ENCODE results near the gene RSPH6A.

Gene RSPH6A

DNA sequence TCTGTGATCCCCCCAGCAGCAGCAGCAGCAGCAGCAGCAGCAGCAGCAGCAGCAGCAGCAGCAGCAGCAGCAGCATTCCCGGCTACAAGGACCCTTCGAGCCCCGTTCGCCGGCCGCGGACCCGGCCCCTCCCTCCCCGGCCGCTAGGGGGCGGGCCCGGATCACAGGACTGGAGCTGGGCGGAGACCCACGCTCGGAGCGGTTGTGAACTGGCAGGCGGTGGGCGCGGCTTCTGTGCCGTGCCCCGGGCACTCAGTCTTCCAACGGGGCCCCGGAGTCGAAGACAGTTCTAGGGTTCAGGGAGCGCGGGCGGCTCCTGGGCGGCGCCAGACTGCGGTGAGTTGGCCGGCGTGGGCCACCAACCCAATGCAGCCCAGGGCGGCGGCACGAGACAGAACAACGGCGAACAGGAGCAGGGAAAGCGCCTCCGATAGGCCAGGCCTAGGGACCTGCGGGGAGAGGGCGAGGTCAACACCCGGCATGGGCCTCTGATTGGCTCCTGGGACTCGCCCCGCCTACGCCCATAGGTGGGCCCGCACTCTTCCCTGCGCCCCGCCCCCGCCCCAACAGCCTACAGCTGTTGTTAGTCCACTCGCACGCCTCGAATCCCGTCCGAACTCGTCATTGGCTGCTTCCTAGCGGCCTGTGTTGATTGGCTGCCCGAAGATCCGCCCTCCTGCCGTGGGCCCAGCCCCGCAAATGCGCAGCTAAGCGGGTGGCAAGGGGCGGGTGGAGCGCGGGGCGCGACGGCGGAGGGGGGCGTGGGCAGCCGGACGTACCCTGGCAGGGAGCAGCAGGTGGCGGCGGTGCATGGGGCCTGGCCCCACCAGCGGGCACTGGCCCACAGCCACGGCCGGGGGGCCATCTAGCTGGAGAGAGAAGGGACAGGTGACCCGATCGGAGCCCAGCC is 44.7 kb downstream of the RSPH6A start:
- Histone ChIP-seq H3K23ac (ENCODE audit: low read length in 2 of 2) (no peak overlapping the region), H3K9me3 (ENCODE audit: control insufficient read depth, low read length) (no peaks in the 10 kb centered on the region), H3K4me2 (ENCODE audit: low read length, poor library complexity, severe bottlenecking) (peak overlapping the region; percentile 98), H2AK5ac (ENCODE audit: low read length, severe bottlenecking) (no peak overlapping the region), H3K4ac (ENCODE audit: low read depth in 1 of 2, low read length in 2 of 2) (peak overlapping the region; percentile 94 to 96), H3K27me3 (ENCODE audit: control insufficient read depth in 1 of 2, insufficient read depth in 1 of 2, low read length in 2 of 2) (no peaks in the 10 kb centered on the region), H2BK15ac (ENCODE audit: low read depth, poor library complexity, severe bottlenecking) (peak overlapping the region; percentile 55), H4K91ac (ENCODE audit: low read length) (peak overlapping the region; percentile 95), H3K4me3 (ENCODE audit: insufficient read depth in 1 of 2, low read depth in 1 of 2, low read length in 2 of 2) (peak overlapping the region; percentile 63 to 78), H3K27ac (ENCODE audit: low read length, poor library complexity, severe bottlenecking) (peak overlapping the region; percentile 95), H2BK12ac (ENCODE audit: low read length in 2 of 2) (peak overlapping the region; percentile 52 to 91), H3K14ac (ENCODE audit: low read length in 2 of 2) (peak overlapping the region in 1 of 2 experiments; percentile 82), H2BK120ac (ENCODE audit: low read depth, low read length) (no peak overlapping the region), H3K9ac (ENCODE audit: low read length) (peak overlapping the region; percentile 91), H3K4me1 (ENCODE audit: control insufficient read depth, insufficient read depth, low read depth, low read length) (peaks cover 39% of the 10 kb centered on the region), H3K79me1 (replicated peaks; ENCODE audit: low read length, poor library complexity, severe bottlenecking) (peaks cover 9% of the 10 kb centered on the region), H3K18ac (ENCODE audit: low read depth in 1 of 2, low read length in 2 of 2) (peak overlapping the region; percentile 85 to 93), H2AFZ (ENCODE audit: low read depth, low read length) (no peak overlapping the region), H4K8ac (ENCODE audit: low read length) (peak overlapping the region; percentile 88), H2BK5ac (ENCODE audit: low read depth, low read length, poor library complexity, severe bottlenecking) (no peak overlapping the region), H3K36me3 (ENCODE audit: control insufficient read depth in 1 of 2, insufficient read depth in 2 of 2, low read depth in 1 of 2, low read length in 2 of 2) (peaks cover 38 to 41% of the 10 kb centered on the region in 2 experiments)
- peak; percentile 99 for DNase-seq
- 3% methylated on average over 79 of the region's 79 CpGs for WGBS

DNA sequence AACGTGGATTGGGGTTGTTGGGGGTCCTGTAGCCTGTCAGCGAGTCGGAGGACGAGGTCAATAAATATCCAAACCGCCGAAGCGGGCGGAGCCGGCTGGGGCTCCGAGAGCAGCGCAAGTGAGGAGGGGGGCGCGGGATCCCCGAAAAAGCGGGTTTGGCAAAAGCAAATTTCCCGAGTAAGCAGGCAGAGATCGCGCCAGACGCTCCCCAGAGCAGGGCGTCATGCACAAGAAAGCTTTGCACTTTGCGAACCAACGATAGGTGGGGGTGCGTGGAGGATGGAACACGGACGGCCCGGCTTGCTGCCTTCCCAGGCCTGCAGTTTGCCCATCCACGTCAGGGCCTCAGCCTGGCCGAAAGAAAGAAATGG is 45.3 kb downstream of the RSPH6A start:
- Histone ChIP-seq H2BK15ac (ENCODE audit: low read depth, poor library complexity, severe bottlenecking) (no peak overlapping the region), H3K27ac (ENCODE audit: low read length, poor library complexity, severe bottlenecking) (peak overlapping the region; percentile 95), H3K27me3 (ENCODE audit: control insufficient read depth in 1 of 2, insufficient read depth in 1 of 2, low read length in 2 of 2) (no peaks in the 10 kb centered on the region), H3K23ac (ENCODE audit: low read length in 2 of 2) (peak overlapping the region in 1 of 2 experiments; percentile 87), H2AFZ (ENCODE audit: low read depth, low read length) (peak overlapping the region; percentile 7), H3K36me3 (ENCODE audit: control insufficient read depth in 1 of 2, insufficient read depth in 2 of 2, low read depth in 1 of 2, low read length in 2 of 2) (peaks cover 36 to 44% of the 10 kb centered on the region in 2 experiments), H3K9ac (ENCODE audit: low read length) (peak overlapping the region; percentile 91), H2BK12ac (ENCODE audit: low read length in 2 of 2) (peak overlapping the region; percentile 52 to 91), H3K4ac (ENCODE audit: low read depth in 1 of 2, low read length in 2 of 2) (peak overlapping the region; percentile 94 to 96), H2BK120ac (ENCODE audit: low read depth, low read length) (peak overlapping the region; percentile 71), H3K79me1 (replicated peaks; ENCODE audit: low read length, poor library complexity, severe bottlenecking) (peaks cover 14% of the 10 kb centered on the region), H3K18ac (ENCODE audit: low read depth in 1 of 2, low read length in 2 of 2) (peak overlapping the region; percentile 85 to 93), H3K4me1 (ENCODE audit: control insufficient read depth, insufficient read depth, low read depth, low read length) (peaks cover 44% of the 10 kb centered on the region), H3K4me3 (ENCODE audit: insufficient read depth in 1 of 2, low read depth in 1 of 2, low read length in 2 of 2) (peak overlapping the region; percentile 63 to 78), H3K9me3 (ENCODE audit: control insufficient read depth, low read length) (no peaks in the 10 kb centered on the region), H4K8ac (ENCODE audit: low read length) (peak overlapping the region; percentile 88), H2BK5ac (ENCODE audit: low read depth, low read length, poor library complexity, severe bottlenecking) (peak overlapping the region; percentile 51), H3K4me2 (ENCODE audit: low read length, poor library complexity, severe bottlenecking) (peak overlapping the region; percentile 98), H2AK5ac (ENCODE audit: low read length, severe bottlenecking) (peak overlapping the region; percentile 78), H3K14ac (ENCODE audit: low read length in 2 of 2) (peak overlapping the region; percentile 43 to 82), H4K91ac (ENCODE audit: low read length) (peak overlapping the region; percentile 95)
- WGBS: under 1% methylated on average over 27 of the region's 28 CpGs
- DNase-seq: peak; percentile 68

DNA sequence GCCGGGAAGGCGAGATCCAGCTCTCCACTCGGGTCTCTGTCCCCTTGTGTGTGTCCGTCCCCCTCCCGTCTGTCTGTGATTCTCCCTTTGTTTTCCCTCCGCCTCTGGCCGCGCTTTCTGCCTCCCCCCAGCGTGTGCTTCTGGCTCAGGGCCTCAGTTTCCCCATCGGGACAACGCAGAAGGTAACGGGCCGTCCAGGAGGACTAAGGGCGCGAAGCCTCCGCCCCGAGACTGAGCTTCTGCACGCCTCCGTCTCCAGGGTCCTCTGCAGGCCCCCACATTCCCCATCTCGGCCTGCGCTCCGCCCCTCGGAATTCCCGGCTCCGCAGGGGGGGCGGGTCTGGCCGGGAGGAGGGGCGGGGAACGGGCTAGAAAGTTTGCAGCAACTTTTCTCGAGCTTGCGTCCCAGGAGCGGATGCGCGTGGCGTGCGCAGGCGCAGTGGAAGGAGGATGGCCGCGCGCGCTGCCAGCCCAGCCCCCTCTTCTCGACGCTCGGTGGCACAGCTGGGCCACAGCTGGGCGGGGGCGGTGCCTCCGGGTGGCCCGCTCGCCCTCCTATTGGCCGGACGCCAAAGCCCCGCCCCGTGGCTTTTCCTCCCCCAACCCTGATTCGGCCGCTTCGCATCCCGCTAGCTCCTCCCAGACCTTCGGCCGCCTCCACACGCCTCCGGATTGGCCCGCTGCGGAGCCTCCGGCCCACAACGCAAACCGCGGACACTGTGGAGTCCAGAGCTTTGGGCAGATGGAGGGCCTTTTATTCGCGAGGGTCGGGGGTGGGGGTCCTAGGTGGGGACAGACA is 45.9 kb downstream of the RSPH6A start, which contains the start of gene SIX5:
TSS of gene SIX5 (minus strand) at position 269 of the 799 bp plus-strand sequence. CDS start 408 bp downstream, outside the sequence.
- H2BK12ac ChIP-seq (ENCODE audit: low read length in 2 of 2): peak within 1 kb of the TSS; percentile 52 to 91
- peak within 1 kb of the TSS in 1 of 2 experiments; percentile 87 for H3K23ac ChIP-seq (ENCODE audit: low read length in 2 of 2)
- H3K79me1 ChIP-seq (replicated peaks; ENCODE audit: low read length, poor library complexity, severe bottlenecking): peaks cover 14% of the 10 kb centered on the region
- peak within 1 kb of the TSS; percentile 88 for H4K8ac ChIP-seq (ENCODE audit: low read length)
- peak within 1 kb of the TSS; percentile 43 to 82 for H3K14ac ChIP-seq (ENCODE audit: low read length in 2 of 2)
- under 1% methylated on average over 57 of the region's 70 CpGs for WGBS
- peak within 1 kb of the TSS; percentile 82 to 89 for H3K4me3 ChIP-seq (ENCODE audit: insufficient read depth in 1 of 2, low read depth in 1 of 2, low read length in 2 of 2)
- H3K4me2 ChIP-seq (ENCODE audit: low read length, poor library complexity, severe bottlenecking): peak within 1 kb of the TSS; percentile 98
- peak within 1 kb of the TSS; percentile 84 for H2BK5ac ChIP-seq (ENCODE audit: low read depth, low read length, poor library complexity, severe bottlenecking)
- H3K4me1 ChIP-seq (ENCODE audit: control insufficient read depth, insufficient read depth, low read depth, low read length): peaks cover 47% of the 10 kb centered on the region
- peak within 1 kb of the TSS; percentile 95 for H3K9ac ChIP-seq (ENCODE audit: low read length)
- no peaks in the 10 kb centered on the region for H3K27me3 ChIP-seq (ENCODE audit: control insufficient read depth in 1 of 2, insufficient read depth in 1 of 2, low read length in 2 of 2)
- H3K18ac ChIP-seq (ENCODE audit: low read depth in 1 of 2, low read length in 2 of 2): peak within 1 kb of the TSS; percentile 98 to 99
- peak; percentile 98 for DNase-seq
- peak within 1 kb of the TSS; percentile 78 for H2AK5ac ChIP-seq (ENCODE audit: low read length, severe bottlenecking)
- peak within 1 kb of the TSS; percentile 95 for H4K91ac ChIP-seq (ENCODE audit: low read length)
- peak within 1 kb of the TSS; percentile 73 for H2BK15ac ChIP-seq (ENCODE audit: low read depth, poor library complexity, severe bottlenecking)
- H2AFZ ChIP-seq (ENCODE audit: low read depth, low read length): peak within 1 kb of the TSS; percentile 29
- H3K36me3 ChIP-seq (ENCODE audit: control insufficient read depth in 1 of 2, insufficient read depth in 2 of 2, low read depth in 1 of 2, low read length in 2 of 2): peaks cover 31 to 42% of the 10 kb centered on the region in 2 experiments
- H2BK120ac ChIP-seq (ENCODE audit: low read depth, low read length): peak within 1 kb of the TSS; percentile 97
- peak within 1 kb of the TSS; percentile 95 for H3K27ac ChIP-seq (ENCODE audit: low read length, poor library complexity, severe bottlenecking)
- no peaks in the 10 kb centered on the region for H3K9me3 ChIP-seq (ENCODE audit: control insufficient read depth, low read length)
- H3K4ac ChIP-seq (ENCODE audit: low read depth in 1 of 2, low read length in 2 of 2): peak within 1 kb of the TSS; percentile 94 to 96

Measured in mesenchymal stem cell (in vitro differentiated cells and primary cell).